Measurements from ENCODE around the gene KDELR3. TPM values are rescaled to one million over a fixed set of nuclear protein-coding genes. Genes with fewer than 3 reads are reported as not detected.

Gene KDELR3
- total RNA-seq, 1 experiment from 2014 or later = 33.1 TPM

DNA sequence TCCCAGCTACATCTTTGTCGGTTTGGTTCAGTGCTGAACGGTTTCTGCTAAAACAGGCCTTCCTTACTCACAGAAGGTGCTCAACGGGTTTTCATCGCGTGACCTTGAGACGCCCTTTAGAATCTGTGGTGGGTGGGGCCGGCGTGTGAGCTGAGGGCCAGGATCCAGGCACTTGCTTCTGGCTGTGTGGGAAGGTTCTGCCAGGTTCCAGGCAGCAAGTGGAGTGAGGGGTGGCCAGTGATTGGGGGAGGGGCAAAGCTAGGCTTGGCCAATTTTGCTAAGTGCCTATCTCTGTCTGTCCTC, 48.1 kb upstream of the KDELR3 start:
- no peak for ATAC-seq
- Histone ChIP-seq H3K27me3 (ENCODE audit: insufficient read depth, low read length) (no peaks in the 10 kb centered on the region), H3K79me2 (ENCODE audit: insufficient read depth, low read length) (no peaks in the 10 kb centered on the region), H3K9me3 (ENCODE audit: control insufficient read depth in 1 of 2, insufficient read depth in 1 of 2, low read depth in 1 of 2, low read length in 2 of 2) (no peaks in the 10 kb centered on the region), H3K4me1 (ENCODE audit: control insufficient read depth in 1 of 2, insufficient read depth in 2 of 2, low read length in 2 of 2) (peaks cover 10 to 33% of the 10 kb centered on the region in 2 experiments), H4K20me1 (ENCODE audit: insufficient read depth) (no peaks in the 10 kb centered on the region), H2AFZ (ENCODE audit: low read depth, low read length, poor library complexity, severe bottlenecking) (no peak overlapping the region), H3K36me3 (ENCODE audit: control insufficient read depth in 1 of 2, insufficient read depth in 2 of 2, low read length in 2 of 2) (no peaks in the 10 kb centered on the region), H3K9ac (ENCODE audit: low read length) (no peak overlapping the region), H3K4me2 (ENCODE audit: low read length) (no peak overlapping the region), H3K9me2 (ENCODE audit: insufficient read depth) (no peaks in the 10 kb centered on the region), H3K27ac (ENCODE audit: low read depth, low read length) (no peak overlapping the region), H3K4me3 (replicated peaks in 1 of 2; ENCODE audit: low read depth in 1 of 2, low read length in 2 of 2) (no peak overlapping the region)
- TF ChIP-seq EZH2phosphoT487 (IDR thresholded peaks at IDR 0.05; ENCODE audit: borderline replicate concordance) = no peak
- TF ChIP-seq FOSL1 (IDR thresholded peaks at IDR 0.05; ENCODE audit: low read depth) = no peak
- TF ChIP-seq, protein P1, sequence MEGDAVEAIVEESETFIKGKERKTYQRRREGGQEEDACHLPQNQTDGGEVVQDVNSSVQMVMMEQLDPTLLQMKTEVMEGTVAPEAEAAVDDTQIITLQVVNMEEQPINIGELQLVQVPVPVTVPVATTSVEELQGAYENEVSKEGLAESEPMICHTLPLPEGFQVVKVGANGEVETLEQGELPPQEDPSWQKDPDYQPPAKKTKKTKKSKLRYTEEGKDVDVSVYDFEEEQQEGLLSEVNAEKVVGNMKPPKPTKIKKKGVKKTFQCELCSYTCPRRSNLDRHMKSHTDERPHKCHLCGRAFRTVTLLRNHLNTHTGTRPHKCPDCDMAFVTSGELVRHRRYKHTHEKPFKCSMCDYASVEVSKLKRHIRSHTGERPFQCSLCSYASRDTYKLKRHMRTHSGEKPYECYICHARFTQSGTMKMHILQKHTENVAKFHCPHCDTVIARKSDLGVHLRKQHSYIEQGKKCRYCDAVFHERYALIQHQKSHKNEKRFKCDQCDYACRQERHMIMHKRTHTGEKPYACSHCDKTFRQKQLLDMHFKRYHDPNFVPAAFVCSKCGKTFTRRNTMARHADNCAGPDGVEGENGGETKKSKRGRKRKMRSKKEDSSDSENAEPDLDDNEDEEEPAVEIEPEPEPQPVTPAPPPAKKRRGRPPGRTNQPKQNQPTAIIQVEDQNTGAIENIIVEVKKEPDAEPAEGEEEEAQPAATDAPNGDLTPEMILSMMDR (IDR thresholded peaks at IDR 0.05 in 2 of 3, conservative IDR thresholded peaks at IDR 0.05 in 1 of 3; ENCODE audit: borderline replicate concordance in 1 of 3, insufficient read depth in 1 of 3, low read depth in 2 of 3, low read length in 2 of 3) = no peak
- TF ChIP-seq SRF (IDR thresholded peaks at IDR 0.05; ENCODE audit: low read depth) = no peak
- no peak for TF ChIP-seq ZNF274 (IDR thresholded peaks at IDR 0.05; ENCODE audit: low read depth, low read length)
- TF ChIP-seq, protein P2, sequence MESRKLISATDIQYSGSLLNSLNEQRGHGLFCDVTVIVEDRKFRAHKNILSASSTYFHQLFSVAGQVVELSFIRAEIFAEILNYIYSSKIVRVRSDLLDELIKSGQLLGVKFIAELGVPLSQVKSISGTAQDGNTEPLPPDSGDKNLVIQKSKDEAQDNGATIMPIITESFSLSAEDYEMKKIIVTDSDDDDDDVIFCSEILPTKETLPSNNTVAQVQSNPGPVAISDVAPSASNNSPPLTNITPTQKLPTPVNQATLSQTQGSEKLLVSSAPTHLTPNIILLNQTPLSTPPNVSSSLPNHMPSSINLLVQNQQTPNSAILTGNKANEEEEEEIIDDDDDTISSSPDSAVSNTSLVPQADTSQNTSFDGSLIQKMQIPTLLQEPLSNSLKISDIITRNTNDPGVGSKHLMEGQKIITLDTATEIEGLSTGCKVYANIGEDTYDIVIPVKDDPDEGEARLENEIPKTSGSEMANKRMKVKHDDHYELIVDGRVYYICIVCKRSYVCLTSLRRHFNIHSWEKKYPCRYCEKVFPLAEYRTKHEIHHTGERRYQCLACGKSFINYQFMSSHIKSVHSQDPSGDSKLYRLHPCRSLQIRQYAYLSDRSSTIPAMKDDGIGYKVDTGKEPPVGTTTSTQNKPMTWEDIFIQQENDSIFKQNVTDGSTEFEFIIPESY (IDR thresholded peaks at IDR 0.05; ENCODE audit: extremely low read depth, insufficient replicate concordance, low read length) = no peak
- no peak for TF ChIP-seq YY1 (IDR thresholded peaks at IDR 0.05; ENCODE audit: extremely low read depth, insufficient replicate concordance, low read depth, low read length)
- TF ChIP-seq ELF1 (IDR thresholded peaks at IDR 0.05; ENCODE audit: borderline replicate concordance, low read depth) = no peak
- TF ChIP-seq, protein P3, sequence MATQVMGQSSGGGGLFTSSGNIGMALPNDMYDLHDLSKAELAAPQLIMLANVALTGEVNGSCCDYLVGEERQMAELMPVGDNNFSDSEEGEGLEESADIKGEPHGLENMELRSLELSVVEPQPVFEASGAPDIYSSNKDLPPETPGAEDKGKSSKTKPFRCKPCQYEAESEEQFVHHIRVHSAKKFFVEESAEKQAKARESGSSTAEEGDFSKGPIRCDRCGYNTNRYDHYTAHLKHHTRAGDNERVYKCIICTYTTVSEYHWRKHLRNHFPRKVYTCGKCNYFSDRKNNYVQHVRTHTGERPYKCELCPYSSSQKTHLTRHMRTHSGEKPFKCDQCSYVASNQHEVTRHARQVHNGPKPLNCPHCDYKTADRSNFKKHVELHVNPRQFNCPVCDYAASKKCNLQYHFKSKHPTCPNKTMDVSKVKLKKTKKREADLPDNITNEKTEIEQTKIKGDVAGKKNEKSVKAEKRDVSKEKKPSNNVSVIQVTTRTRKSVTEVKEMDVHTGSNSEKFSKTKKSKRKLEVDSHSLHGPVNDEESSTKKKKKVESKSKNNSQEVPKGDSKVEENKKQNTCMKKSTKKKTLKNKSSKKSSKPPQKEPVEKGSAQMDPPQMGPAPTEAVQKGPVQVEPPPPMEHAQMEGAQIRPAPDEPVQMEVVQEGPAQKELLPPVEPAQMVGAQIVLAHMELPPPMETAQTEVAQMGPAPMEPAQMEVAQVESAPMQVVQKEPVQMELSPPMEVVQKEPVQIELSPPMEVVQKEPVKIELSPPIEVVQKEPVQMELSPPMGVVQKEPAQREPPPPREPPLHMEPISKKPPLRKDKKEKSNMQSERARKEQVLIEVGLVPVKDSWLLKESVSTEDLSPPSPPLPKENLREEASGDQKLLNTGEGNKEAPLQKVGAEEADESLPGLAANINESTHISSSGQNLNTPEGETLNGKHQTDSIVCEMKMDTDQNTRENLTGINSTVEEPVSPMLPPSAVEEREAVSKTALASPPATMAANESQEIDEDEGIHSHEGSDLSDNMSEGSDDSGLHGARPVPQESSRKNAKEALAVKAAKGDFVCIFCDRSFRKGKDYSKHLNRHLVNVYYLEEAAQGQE (IDR thresholded peaks at IDR 0.05; ENCODE audit: low read depth) = no peak
- no peak for TF ChIP-seq CBX3 (IDR thresholded peaks at IDR 0.05; ENCODE audit: low read depth)
- TF ChIP-seq, protein P4, sequence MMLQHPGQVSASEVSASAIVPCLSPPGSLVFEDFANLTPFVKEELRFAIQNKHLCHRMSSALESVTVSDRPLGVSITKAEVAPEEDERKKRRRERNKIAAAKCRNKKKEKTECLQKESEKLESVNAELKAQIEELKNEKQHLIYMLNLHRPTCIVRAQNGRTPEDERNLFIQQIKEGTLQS (IDR thresholded peaks at IDR 0.05) = no peak
- no peak for TF ChIP-seq POLR2A (IDR thresholded peaks at IDR 0.05; ENCODE audit: borderline replicate concordance, extremely low read depth, insufficient read depth, insufficient read length)
- TF ChIP-seq SIN3A (IDR thresholded peaks at IDR 0.05; ENCODE audit: low read depth) = no peak
- TF ChIP-seq TCF7L2 (IDR thresholded peaks at IDR 0.05; ENCODE audit: borderline replicate concordance, extremely low read depth, insufficient read depth, insufficient read length) = no peak
- TF ChIP-seq JUND (IDR thresholded peaks at IDR 0.05) = no peak
- TF ChIP-seq ZFX (IDR thresholded peaks at IDR 0.05) = no peak
- DNase-seq (ENCODE audit: low read depth, low spot score) = no peak
- ChIA-PET POLR2A (interaction anchor here (0.6 kb wide), 1 partner anchor 9 kb away, joined by 3 read pairs; no protein-coding TSS in a partner anchor), RAD21 (ENCODE audit: low non-redundant PET in 1 of 2, low total read pairs in 2 of 2, uncharacterized antibody in 2 of 2, unreplicated experiment in 2 of 2) (no interaction called here), CTCF (no interaction called here)
- no TSS peak for BruUV-seq (replicated peaks)
- intact Hi-C loops (cut with micrococcal nuclease) = no loop called here

All from HCT116 (cell line).